ENCODE measurements around the gene RNF220.

Gene RNF220

GRCh38 chr1:44585315-44585920 lies 180.4 kb downstream of the RNF220 start:
- H3K27ac ChIP-seq, result no peak overlapping the region
- TF ChIP-seq CTCF (conservative IDR thresholded peaks at IDR 0.05) (no peak), ZFX (IDR thresholded peaks at IDR 0.05) (no peak)

GRCh38 chr1:44587796-44588460 lies 182.9 kb downstream of the RNF220 start:
- TF ChIP-seq ZFX (IDR thresholded peaks at IDR 0.05) (no peak), CTCF (conservative IDR thresholded peaks at IDR 0.05) (no peak)
- H3K27ac ChIP-seq, result no peak overlapping the region

GRCh38 chr1:44588551-44589210 lies 183.6 kb downstream of the RNF220 start:
- no peak for TF ChIP-seq CTCF (conservative IDR thresholded peaks at IDR 0.05)
- no peak for TF ChIP-seq ZFX (IDR thresholded peaks at IDR 0.05)
- no peak overlapping the region for H3K27ac ChIP-seq

- TF ChIP-seq CTCF (conservative IDR thresholded peaks at IDR 0.05) (no peak), ZFX (IDR thresholded peaks at IDR 0.05) (no peak)
- H3K27ac ChIP-seq, result no peak overlapping the region
These were observed 185.4 kb downstream of the RNF220 start for GRCh38 chr1:44590475-44590874.

- no peak overlapping the region for H3K27ac ChIP-seq
- TF ChIP-seq CTCF (conservative IDR thresholded peaks at IDR 0.05) (no peak), ZFX (IDR thresholded peaks at IDR 0.05) (no peak)
These were observed 186.3 kb downstream of the RNF220 start for GRCh38 chr1:44591381-44591780.

- TF ChIP-seq CTCF (conservative IDR thresholded peaks at IDR 0.05) (no peak), ZFX (IDR thresholded peaks at IDR 0.05) (no peak)
- no peak overlapping the region for H3K27ac ChIP-seq
These were observed 187.4 kb downstream of the RNF220 start for GRCh38 chr1:44592208-44593145.

Measured in C4-2B (cell line).